GM23338 (cell line): Measurements from ENCODE around the gene RFX3. TPM values are rescaled to one million over a fixed set of nuclear protein-coding genes. Genes with fewer than 3 reads are reported as not detected.
A peak's percentile ranks its signal among the peaks of the same experiment; 100 is the strongest.

Experiments used
- ATAC-seq: fragments of 200-7000 bp; cut with Tn5 transposase; 3 replicates; pipeline ENCODE4 v1.9.1; 2020
- DNase-seq: peaks from one replicate; pipeline ENCODE4 v3.0.0-alpha.2; 2015; ENCODE audit warnings: low spot score
- H2AFZ ChIP-seq: fragments of 200-600 bp; sonication (generic); 2 replicates; pipeline ENCODE4 v1.8.0; 2016; ENCODE audit warnings: antibody characterized with exemption, mild to moderate bottlenecking, moderate library complexity
- H3F3A ChIP-seq: fragments of 200-600 bp; sonication (generic); replicated peaks from 2 replicates; pipeline ENCODE4 v1.8.0; 2017; ENCODE audit warnings: antibody characterized with exemption, mixed run types, low read depth
- H3K27ac ChIP-seq: fragments of 200-600 bp; sonication (generic); 2 replicates; pipeline ENCODE4 v1.6.1; 2016; ENCODE audit warnings: low read depth
- H3K27me3 ChIP-seq: fragments of 200-600 bp; sonication (generic); 2 replicates; pipeline ENCODE4 v1.8.0; 2016; ENCODE audit warnings: mild to moderate bottlenecking, mixed run types, moderate library complexity; ENCODE audit not compliant: insufficient read depth
- H3K36me3 ChIP-seq: fragments of 200-600 bp; sonication (generic); 2 replicates; pipeline ENCODE4 v1.8.0; 2016; ENCODE audit warnings: mild to moderate bottlenecking; ENCODE audit not compliant: insufficient read depth
- H3K4me1 ChIP-seq: fragments of 200-600 bp; sonication (generic); 2 replicates; pipeline ENCODE4 v1.8.0; 2016; ENCODE audit warnings: mild to moderate bottlenecking, moderate library complexity; ENCODE audit not compliant: insufficient read depth
- H3K4me2 ChIP-seq: fragments of 200-600 bp; sonication (generic); 2 replicates; pipeline ENCODE4 v1.7.1; 2017; ENCODE audit warnings: mixed run types
- H3K4me3 ChIP-seq: fragments of 200-600 bp; sonication (generic); 2 replicates; pipeline ENCODE4 v1.6.1; 2016; ENCODE audit warnings: mixed run types
- H3K79me2 ChIP-seq: fragments of 200-600 bp; sonication (generic); replicated peaks from 2 replicates; pipeline ENCODE4 v1.8.0; 2017; ENCODE audit warnings: mild to moderate bottlenecking; ENCODE audit not compliant: insufficient read depth
- H3K9me2 ChIP-seq: fragments of 200-600 bp; sonication (generic); 2 replicates; pipeline ENCODE4 v1.8.0; 2017; ENCODE audit not compliant: insufficient read depth
- H4K20me1 ChIP-seq: fragments of 200-600 bp; sonication (generic); replicated peaks from 2 replicates; pipeline ENCODE4 v1.8.0; 2017; ENCODE audit warnings: mild to moderate bottlenecking; ENCODE audit not compliant: insufficient read depth
- H3K27ac Mint-ChIP-seq: 2 replicates; pipeline ENCODE4 v1.8.0; 2020; ENCODE audit warnings: inconsistent platforms, mild to moderate bottlenecking, moderate library complexity, mixed read lengths
- H3K27me3 Mint-ChIP-seq: 3 replicates; pipeline ENCODE4 v1.8.0; 2022; ENCODE audit warnings: low read depth, mild to moderate bottlenecking, moderate library complexity, mixed read lengths, inconsistent platforms; ENCODE audit not compliant: insufficient read depth, poor library complexity
- H3K36me3 Mint-ChIP-seq: 3 replicates; pipeline ENCODE4 v1.8.0; 2021; ENCODE audit warnings: low read depth, mild to moderate bottlenecking, inconsistent platforms, moderate library complexity, mixed read lengths
- H3K4me1 Mint-ChIP-seq: 3 replicates; pipeline ENCODE4 v1.8.0; 2020; ENCODE audit warnings: mild to moderate bottlenecking, inconsistent platforms, mixed read lengths
- H3K4me3 Mint-ChIP-seq: 3 replicates; pipeline ENCODE4 v1.8.0; 2021; ENCODE audit warnings: moderate library complexity, mild to moderate bottlenecking, inconsistent platforms, mixed read lengths
- H3K9me3 Mint-ChIP-seq: 3 replicates; pipeline ENCODE4 v1.8.0; 2020; ENCODE audit warnings: moderate library complexity, mild to moderate bottlenecking, inconsistent platforms, mixed read lengths
- CREB1 ChIP-seq: fragments of 250-450 bp; sonication (Bioruptor Pico); IDR thresholded peaks from 2 replicates; pipeline ENCODE4 v1.5.0; 2020; ENCODE audit warnings: low read depth, mild to moderate bottlenecking, moderate library complexity
- NANOG ChIP-seq: IDR thresholded peaks from 2 replicates; pipeline ENCODE4 v1.6.1; 2016; ENCODE audit warnings: antibody characterized with exemption, borderline replicate concordance
- POLR2AphosphoS5 ChIP-seq: IDR thresholded peaks from 2 replicates; pipeline ENCODE4 v1.6.1; 2016; ENCODE audit warnings: antibody characterized with exemption, low read depth
- ZNF114 ChIP-seq: fragments of 250-450 bp; sonication (Bioruptor Pico); IDR thresholded peaks from 2 replicates; pipeline ENCODE4 v1.5.0; 2020; ENCODE audit warnings: mild to moderate bottlenecking, moderate library complexity
- polyA plus RNA-seq: library from polyadenylated mRNA; unstranded; fragments of >200 nt; fragmentation: Nextera tagmentation; extraction: Ambion mirVana; gene quantifications from 2 replicates; pipeline ENCODE4 v1.2.1, GENCODE V29; 2016
- total RNA-seq: library from RNA; depleted of rRNA; stranded (reverse); fragments of >200 nt; shearing (Covaris generic); gene quantifications from 2 replicates; pipeline ENCODE4 v1.2.3, GENCODE V29; 2014
- TF ChIP-seq, protein P1 (sequence below): IDR thresholded peaks from 2 replicates; pipeline ENCODE4 v1.6.1; 2016; ENCODE audit warnings: antibody characterized with exemption
- TF ChIP-seq, protein P2 (sequence below): IDR thresholded peaks from one replicate; pipeline ENCODE4 v1.6.1; 2018; ENCODE audit warnings: antibody characterized with exemption; ENCODE audit not compliant: unreplicated experiment

The RFX3 gene
- total and polyA plus RNA-seq, 2 experiments from 2014 or later, result 9.8 to 22.1 TPM

DNA sequence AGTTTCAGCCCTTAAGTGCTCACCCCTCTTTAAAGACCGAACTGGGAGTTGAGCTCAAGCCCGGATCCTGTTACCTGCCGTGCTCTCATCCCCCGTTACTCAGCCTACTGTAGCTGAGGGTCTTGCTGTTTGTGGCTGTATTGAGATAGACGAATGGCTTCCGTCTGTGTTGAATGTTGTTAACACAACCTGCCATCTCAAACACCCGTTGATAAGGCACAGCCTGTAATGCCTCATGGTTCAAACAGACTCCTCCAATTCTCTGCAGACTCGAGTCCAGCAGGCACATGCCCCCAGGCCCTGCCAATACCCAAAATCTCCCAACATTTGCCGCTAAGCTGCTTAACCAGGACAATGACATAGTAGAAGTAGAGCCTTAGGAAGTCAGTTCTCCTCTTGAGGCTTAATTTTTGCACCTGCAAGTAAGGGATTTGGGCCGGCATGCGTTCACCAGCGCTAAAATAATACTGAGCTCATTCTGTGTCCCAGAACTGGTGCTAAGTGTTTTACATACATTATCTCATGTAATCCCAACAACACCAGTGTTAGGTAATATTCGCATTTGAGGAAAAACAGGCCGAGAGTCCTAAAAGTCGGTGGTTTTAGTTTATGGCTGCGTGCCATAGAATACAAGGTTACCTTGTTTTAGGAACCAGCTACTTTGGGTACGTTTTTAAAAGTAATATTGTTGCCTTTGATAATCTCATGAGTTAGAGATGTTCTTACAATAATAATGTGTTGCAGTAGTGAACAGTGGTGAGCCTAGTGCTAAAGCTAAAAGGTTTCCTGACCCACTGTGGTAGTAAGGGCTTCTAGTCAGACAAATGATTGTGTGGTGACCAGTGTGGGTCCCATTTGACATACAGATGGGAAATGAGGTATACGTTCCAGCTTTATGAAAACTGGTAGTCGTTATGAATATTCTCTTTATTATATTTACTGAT lies 1.5 kb upstream of the RFX3 start:
- Mint-ChIP-seq H3K36me3 (peaks cover 22% of the 10 kb centered on the region), H3K4me1 (peaks cover 38% of the 10 kb centered on the region), H3K27ac (peak overlapping the region; percentile 100), H3K27me3 (no peaks in the 10 kb centered on the region), H3K9me3 (no peaks in the 10 kb centered on the region; the same call in 2 of the 3 replicates), H3K4me3 (peak overlapping the region; percentile 90)
- DNase-seq, result no peak
- Histone ChIP-seq H3K4me1 (peaks cover 31% of the 10 kb centered on the region), H2AFZ (peak overlapping the region; percentile 83; the same call in 1 of the 2 replicates), H3K27me3 (no peaks in the 10 kb centered on the region), H4K20me1 (no peaks in the 10 kb centered on the region), H3F3A (0 out of 2 replicates have a peak, but pooled peaks cover 4% of the 10 kb centered on the region), H3K4me3 (peak overlapping the region; percentile 93), H3K79me2 (peaks cover 72% of the 10 kb centered on the region), H3K36me3 (no peaks in the 10 kb centered on the region), H3K9me2 (no peaks in the 10 kb centered on the region), H3K27ac (peak overlapping the region; percentile 100), H3K4me2 (peak overlapping the region; percentile 90)
- no peak; the same call in 2 of the 3 replicates for ATAC-seq
- TF ChIP-seq, protein P1, sequence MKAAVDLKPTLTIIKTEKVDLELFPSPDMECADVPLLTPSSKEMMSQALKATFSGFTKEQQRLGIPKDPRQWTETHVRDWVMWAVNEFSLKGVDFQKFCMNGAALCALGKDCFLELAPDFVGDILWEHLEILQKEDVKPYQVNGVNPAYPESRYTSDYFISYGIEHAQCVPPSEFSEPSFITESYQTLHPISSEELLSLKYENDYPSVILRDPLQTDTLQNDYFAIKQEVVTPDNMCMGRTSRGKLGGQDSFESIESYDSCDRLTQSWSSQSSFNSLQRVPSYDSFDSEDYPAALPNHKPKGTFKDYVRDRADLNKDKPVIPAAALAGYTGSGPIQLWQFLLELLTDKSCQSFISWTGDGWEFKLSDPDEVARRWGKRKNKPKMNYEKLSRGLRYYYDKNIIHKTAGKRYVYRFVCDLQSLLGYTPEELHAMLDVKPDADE, result no peak
- no peak for TF ChIP-seq ZNF114

DNA sequence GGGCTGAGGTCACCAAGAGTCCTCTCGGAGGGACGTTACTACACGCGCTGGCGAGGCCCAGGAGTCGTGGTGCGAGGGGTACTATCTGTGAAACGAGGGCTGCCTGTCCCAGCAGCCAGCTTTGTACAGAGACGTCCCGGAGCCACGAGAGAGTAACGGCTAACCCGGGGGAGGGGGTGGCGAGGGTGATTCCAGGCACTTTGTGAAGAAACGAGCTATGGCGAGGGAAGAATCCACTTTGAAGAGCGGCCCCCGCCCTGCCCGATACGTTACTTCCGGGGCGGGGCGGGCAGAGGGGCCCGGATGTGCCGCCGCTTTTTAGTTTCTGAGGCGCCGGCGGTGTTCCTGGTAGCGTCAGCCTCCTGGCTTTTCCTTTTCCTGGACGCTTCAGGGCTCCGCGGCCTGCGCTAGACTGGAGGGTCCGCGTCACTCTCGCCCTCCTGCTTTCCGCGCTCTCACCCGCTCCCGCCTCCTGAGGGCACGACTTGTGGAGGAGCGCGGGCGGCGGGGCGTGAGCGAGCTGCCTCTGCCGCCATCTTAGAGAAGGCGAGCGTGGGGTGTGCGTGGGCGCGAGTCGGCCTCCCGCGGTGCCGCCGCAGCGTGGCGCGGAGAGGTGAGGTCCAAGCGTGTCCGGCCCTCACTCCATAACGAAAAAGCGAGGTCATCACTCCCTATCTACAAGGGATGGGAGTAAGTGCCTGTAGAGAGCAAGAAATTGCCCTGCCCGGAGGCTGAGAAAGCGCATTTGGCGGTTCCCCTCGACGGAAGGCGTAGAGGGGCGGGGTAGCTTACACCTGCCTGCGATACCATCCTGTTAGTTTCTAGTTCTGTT lies 580 bp upstream of the RFX3 start:
- TF ChIP-seq CREB1 (CRISPR knock-in tag), result peak; percentile 82
- TF ChIP-seq, protein P2, sequence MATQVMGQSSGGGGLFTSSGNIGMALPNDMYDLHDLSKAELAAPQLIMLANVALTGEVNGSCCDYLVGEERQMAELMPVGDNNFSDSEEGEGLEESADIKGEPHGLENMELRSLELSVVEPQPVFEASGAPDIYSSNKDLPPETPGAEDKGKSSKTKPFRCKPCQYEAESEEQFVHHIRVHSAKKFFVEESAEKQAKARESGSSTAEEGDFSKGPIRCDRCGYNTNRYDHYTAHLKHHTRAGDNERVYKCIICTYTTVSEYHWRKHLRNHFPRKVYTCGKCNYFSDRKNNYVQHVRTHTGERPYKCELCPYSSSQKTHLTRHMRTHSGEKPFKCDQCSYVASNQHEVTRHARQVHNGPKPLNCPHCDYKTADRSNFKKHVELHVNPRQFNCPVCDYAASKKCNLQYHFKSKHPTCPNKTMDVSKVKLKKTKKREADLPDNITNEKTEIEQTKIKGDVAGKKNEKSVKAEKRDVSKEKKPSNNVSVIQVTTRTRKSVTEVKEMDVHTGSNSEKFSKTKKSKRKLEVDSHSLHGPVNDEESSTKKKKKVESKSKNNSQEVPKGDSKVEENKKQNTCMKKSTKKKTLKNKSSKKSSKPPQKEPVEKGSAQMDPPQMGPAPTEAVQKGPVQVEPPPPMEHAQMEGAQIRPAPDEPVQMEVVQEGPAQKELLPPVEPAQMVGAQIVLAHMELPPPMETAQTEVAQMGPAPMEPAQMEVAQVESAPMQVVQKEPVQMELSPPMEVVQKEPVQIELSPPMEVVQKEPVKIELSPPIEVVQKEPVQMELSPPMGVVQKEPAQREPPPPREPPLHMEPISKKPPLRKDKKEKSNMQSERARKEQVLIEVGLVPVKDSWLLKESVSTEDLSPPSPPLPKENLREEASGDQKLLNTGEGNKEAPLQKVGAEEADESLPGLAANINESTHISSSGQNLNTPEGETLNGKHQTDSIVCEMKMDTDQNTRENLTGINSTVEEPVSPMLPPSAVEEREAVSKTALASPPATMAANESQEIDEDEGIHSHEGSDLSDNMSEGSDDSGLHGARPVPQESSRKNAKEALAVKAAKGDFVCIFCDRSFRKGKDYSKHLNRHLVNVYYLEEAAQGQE, result peak; percentile 11
- peak; percentile 78 for TF ChIP-seq POLR2AphosphoS5
- TF ChIP-seq NANOG, result no peak

More for the DNA sequence above, 580 bp upstream of the RFX3 start:
- Histone ChIP-seq H3K4me2 (peak overlapping the region; percentile 90), H3K4me3 (peak overlapping the region; percentile 93), H3K27me3 (no peaks in the 10 kb centered on the region), H3K4me1 (peaks cover 32% of the 10 kb centered on the region), H3K27ac (peak overlapping the region; percentile 100), H3K79me2 (peaks cover 79% of the 10 kb centered on the region), H3F3A (0 out of 2 replicates have a peak, but pooled peaks cover 4% of the 10 kb centered on the region), H4K20me1 (no peaks in the 10 kb centered on the region), H2AFZ (peak overlapping the region; percentile 95; the same call in 1 of the 2 replicates), H3K36me3 (no peaks in the 10 kb centered on the region), H3K9me2 (no peaks in the 10 kb centered on the region)
- peak overlapping the region; percentile 100 for H3K27ac Mint-ChIP-seq
- peak; percentile 91 for DNase-seq
- no peaks in the 10 kb centered on the region for H3K27me3 Mint-ChIP-seq
- ATAC-seq, result peak; percentile 79
- peaks cover 38% of the 10 kb centered on the region for H3K4me1 Mint-ChIP-seq
- peaks cover 22% of the 10 kb centered on the region for H3K36me3 Mint-ChIP-seq
- H3K4me3 Mint-ChIP-seq, result peak overlapping the region; percentile 90
- no peaks in the 10 kb centered on the region; the same call in 2 of the 3 replicates for H3K9me3 Mint-ChIP-seq
